NCI-H128 (cell line): ENCODE measurements around the gene PDE6G.
"Not testable (repeated sequence)": the region's sequence is repeated elsewhere in the genome, so short reads cannot be mapped to it uniquely, and the experiment has no call there.

Experiments
- DNase-seq: peaks from one replicate; lab custom pipeline; 2025; ENCODE audit not compliant: unreplicated experiment; lab: John Stamatoyannopoulos, UW

The PDE6G gene

DNA sequence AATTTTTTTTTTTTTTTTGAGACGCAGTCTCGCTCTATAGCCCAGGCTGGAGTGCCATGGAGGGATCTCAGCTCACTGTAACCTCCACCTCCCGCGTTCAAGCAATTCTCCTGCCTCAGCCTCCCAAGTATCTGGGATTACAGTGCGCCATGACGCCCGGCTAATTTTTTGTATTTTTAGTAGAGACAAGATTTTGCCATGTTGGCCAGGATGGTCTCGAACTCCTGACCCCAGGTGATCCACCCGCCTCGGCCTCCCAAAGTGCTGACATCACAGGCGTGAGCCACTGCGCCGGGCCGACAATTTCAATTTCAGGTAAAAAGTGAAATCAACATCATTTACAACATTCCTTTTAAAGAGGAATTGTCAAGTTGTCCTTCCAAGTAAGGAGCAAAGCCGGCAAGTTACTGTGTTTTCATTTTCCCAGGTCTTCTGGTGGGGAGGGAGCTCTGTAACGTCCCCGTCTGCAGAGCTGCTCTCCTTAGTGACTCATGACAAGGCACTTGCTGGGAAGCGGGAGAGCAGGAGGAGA, 20.3 kb downstream of the PDE6G start:
- no peak for DNase-seq

DNA sequence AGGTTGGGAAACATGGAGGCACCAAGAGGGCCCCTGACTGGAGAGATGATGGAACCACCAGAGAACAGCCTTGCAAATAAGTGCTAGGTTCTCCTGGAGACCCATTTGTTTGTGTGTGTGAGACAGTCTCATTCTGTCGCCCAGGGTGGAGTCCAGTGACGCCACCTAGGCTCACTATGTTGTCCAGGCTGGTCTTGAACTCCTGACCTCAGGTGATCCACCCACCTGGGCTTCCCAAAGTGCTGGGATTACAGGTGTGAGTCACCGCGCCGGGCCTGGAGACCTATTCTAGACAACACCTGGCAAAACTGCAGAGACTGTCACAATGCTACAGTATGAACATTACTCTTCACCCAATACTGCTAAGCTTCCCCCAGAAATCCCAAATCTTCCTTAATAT, 20.9 kb downstream of the PDE6G start:
- DNase-seq, result no peak

DNA sequence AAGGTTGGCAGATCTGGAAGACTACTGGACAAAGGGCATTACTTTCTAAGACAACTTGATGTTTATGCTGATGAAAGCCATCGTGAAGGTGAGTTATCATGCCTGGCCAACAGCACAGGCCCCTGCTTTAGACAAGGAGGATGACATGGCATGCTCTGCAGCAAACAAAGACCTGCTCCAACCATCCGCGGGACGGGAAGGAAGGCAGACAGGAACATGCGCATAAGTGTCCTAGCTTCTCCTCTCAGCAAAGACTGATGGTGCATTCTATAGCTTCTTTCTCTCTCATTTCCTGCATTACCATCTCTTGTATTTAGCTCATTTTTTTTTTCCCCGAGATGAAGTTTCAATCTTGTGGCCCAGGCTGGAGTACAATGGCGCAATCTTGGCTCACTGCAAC, 24.9 kb downstream of the PDE6G start:
- no peak for DNase-seq

DNA sequence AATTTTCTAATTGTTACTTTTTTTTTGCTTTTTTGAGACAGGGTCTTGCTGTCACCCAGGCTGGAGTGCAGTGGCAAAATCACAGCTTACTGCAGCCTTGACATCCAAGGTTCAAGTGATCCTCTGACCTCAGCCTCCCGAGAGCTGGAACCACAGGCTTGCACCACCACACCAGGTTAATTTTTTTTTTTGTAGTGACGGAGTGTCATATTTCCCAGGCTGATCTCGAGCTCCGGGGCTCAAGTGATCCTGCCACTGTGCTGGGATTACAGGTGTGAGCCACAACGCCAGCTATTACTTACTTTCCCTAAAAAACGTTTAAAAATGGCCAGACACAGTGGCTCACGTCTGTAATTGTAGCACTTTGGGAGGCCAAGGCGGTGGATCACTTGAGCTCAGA, 26.1 kb downstream of the PDE6G start:
- no peak for DNase-seq

DNA sequence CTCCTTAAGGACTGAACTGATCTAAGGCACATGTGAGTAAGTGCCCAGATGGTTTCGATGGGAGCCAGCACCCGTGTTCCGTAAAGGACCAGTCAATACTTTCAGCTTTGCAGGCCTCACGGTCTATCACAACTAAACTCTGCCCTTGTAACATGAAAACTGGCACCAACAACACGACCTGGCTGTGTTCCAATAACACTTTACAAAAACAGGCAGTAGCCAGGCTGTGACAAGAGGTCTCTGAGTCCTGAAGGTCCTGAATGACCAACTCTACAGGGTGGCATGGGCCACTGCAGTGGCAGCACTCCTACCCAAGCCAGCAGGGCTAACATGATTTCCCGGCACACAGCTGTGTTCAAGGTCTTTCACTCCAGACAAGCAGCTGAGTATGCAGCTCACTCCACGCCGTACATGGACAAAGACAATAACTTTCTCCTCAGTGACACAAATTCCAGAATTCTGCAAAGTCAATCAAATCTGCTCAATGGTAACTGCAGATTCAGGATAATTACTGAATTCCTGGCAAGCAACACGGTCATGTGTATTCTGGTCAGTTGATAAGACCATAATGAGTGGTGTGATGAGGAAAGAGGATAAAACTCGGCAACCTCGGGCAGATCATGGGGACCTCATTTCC, 34.7 kb downstream of the PDE6G start:
- no peak for DNase-seq

DNA sequence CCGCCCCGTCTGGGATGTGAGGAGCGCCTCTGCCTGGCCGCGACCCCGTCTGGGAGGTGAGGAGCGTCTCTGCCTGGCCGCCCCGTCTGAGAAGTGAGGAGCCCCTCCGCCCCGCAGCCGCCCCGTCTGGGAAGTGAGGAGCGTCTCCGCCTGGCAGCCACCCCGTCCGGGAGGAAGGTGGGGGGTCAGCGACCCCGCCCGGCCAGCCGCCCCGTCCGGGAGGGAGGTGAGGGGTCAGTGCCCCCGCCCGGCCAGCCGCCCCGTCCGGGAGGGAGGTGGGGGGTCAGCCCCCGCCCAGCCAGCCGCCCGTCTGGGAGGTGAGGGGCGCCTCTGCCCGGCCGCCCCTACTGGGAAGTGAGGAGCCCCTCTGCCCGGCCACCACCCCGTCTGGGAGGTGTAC, 38.0 kb downstream of the PDE6G start:
- DNase-seq, result not testable (repeated sequence)

DNA sequence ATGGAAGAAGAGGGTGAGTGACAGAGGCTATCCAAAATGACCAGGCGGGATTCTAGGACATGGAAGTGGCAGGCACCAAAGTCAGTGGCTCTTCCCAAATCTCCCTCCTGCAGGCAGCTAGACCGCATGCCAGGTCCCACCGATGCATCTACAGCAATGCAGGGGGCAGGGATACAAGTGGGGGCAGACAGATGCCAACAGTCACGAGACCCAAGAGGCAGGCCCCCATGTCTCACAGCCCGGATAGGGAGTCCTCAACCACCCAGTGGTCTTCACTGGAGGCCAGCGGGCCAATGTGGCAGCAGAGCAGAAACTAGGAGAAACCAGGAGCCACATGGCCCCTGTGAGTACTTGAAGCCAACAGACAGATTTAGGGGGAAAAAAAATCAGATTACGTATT, 39.5 kb downstream of the PDE6G start:
- no peak for DNase-seq

DNA sequence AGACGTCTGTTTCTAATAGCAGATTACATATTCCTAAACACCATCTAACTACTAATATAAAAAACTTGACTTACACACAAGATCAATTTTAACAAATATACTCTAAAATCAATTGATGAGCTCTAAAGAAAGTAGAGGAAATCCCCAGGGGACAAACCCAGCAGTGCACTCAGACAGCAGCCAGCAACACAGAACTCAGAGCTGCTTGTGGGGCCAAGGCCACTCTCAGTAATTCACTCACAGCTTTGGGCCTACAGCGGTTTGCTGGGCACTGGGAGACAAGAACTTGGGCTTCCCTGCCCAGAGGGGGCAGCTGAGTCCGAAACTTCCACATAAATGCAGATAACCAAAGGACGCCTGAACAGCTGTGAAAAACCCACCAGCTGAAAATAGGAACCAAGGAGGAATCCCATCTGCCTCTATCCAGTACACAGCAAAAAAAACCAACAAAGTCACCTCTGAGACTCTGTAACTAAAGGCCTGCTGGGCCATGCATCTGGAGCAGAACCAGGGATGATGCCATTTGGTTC, 40.9 kb downstream of the PDE6G start:
- no peak for DNase-seq

DNA sequence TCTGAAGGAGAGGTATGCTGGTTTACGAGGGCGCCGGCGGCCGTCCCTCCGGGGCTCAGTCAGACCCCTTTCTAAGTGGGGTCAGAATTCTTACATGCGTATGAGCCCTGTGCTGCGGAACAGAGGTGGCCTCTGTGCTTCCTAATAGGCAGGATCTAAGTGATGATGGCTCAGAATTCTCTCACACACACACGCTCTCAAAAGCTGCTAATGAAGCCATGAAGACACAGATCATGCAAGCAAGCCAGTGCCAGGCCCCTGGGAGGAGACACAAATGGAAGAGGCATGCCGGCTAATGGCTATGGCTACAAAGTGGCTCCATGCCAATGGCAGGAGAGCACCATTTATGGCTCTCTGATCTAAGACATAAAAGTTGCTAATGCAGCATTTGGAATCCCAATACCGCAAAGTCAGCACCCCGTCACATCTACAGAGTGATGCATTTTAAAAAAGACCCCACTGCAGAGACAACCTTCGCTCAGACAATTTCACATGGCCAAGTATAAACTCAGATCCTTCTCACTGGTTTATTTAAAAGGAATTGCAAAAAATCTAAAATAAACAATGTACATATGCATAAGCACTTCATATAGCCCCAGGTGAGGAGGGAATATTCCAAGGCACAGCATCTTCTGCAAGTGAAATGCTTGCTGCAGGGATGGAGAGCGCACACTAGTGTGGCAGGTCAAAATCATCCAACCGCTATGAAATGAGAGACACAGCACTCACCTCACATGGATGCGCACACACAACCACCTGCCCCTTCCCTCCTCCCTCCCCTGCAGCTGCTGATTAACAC, 44.0 kb downstream of the PDE6G start:
- DNase-seq, result no peak

DNA sequence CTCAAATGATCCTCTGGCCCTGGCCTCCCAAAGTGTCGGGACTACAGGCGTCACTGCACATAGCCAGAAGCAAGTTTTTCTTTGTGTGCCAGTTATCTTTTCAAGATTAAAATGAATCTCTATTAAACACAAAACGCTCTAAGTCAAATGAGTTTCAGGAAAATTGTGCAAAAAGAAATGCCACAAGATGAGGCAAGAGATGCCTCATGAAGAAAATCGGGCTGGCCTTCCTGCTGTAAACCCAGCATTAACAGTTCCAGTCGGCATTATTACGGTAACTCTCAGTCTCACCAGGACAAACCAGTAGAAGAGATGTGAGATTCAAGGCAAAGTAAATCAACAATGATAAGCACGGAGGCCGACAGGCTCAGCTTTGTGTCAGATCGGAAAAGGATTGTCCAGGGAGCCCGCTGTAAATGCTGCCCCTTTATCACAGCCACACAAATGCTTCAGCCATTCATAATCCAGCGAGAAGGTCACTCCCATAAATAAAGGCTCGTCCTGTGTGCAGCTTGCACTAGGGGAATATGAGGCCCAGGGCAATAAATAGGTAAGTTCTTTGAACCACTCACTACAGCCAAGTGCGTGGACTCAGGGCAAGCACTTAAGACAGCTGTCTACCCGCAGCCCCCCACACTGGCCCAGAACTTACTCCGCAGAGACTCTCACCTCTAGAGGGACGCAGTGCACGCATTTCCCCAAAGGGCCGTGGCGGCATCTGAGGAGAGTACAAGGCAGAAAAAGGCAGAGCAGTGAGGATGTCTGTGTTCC, 46.6 kb downstream of the PDE6G start:
- no peak for DNase-seq

GRCh38 chr17:81608605-81609004, 47.7 kb downstream of the PDE6G start:
- no peak for DNase-seq

GRCh38 chr17:81608082-81608481, 48.3 kb downstream of the PDE6G start:
- no peak for DNase-seq

DNA sequence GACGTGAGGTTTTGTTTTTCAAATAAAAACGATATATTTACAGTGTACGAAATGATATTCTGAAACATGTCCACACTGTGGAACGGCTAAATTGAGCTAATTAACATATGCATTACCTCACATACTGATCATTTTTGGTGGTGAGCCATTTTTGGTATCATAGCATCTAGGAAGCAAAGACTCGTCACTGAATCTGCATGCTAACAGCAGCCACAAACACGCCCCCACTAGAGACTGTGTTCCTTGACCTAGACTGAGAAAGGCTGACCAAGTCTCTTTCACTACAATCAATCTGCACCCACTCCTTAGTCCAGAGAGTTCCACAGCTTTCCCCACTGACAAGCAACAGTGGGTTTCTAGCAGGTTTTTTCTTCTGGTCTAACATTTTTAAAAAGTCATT, 48.9 kb downstream of the PDE6G start:
- DNase-seq, result no peak

GRCh38 chr17:81603846-81604610, 52.3 kb downstream of the PDE6G start:
- no peak for DNase-seq

DNA sequence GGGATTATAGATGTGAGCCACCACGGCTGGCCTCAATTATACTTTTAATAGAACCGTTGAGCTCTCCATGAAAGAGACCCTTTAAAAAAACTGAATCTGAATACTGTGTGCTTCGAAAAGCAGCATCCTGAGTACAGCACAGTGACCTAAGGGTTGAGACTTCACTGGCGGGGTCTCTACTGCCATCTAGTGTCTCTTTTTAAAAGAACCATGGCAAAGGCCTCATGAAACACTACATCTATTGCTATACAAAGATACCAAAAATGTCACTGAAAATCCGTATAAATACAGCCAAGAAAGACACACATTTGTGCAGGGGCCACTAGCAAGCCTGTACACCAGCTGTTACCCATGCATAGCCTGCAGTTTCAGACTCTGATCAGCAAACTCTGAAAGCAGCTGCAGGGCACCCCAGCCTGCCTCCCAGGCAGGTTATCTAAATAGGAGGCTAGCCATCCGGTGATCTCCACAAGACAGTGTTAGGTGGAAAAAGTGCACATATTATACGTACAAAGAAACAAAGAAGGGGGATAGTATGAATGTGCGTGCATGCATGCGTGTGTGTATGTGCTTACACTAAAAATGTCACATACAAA, 54.7 kb downstream of the PDE6G start:
- DNase-seq, result no peak
